ENCODE data around the gene OSBPL1A.

- TF ChIP-seq GABPA (IDR thresholded peaks at IDR 0.05; ENCODE audit: borderline replicate concordance, insufficient read depth, low read length) (no peak), POLR2AphosphoS5 (IDR thresholded peaks at IDR 0.05; ENCODE audit: low read depth, low read length) (no peak), CTCF (IDR thresholded peaks at IDR 0.05; ENCODE audit: control extremely low read depth in 1 of 3, insufficient read depth in 1 of 3, low read depth in 1 of 3, low read length in 3 of 3) (no peak)
These were observed 169.0 kb downstream of the OSBPL1A start for GRCh38 chr18:24228667-24229041.
